Heart right ventricle (tissue), 16 donors: Measurements from ENCODE around the gene NAPB. TPM values are rescaled to one million over a fixed set of nuclear protein-coding genes. Genes with fewer than 3 reads are reported as not detected.

Experiments
- ATAC-seq, 8 donors: fragments of 200-7000 bp; cut with Tn5 transposase; one replicate each; pipeline ENCODE4 v1.9.1; 2020; ENCODE audit warnings: mild to moderate bottlenecking in 8 of 8, moderate library complexity in 8 of 8, moderate number of reproducible peaks in 1 of 8
- DNase-seq, 2 donors: peaks; one replicate each; pipeline ENCODE4 v3.0.0-alpha.2; 2020
- H3K27ac ChIP-seq, 10 donors: fragments of 200-600 bp; sonication (generic) in 2 of 10; one replicate each; pipeline versions ENCODE4 v1.5.0 to v1.8.0; 2020 to 2022; ENCODE audit warnings: mild to moderate bottlenecking in 3 of 10
- H3K27me3 ChIP-seq, 7 donors: fragments of 200-600 bp; one replicate each; pipeline ENCODE4 v1.8.0; 2021 to 2022; ENCODE audit warnings: mild to moderate bottlenecking in 2 of 7
- H3K36me3 ChIP-seq, 9 donors: fragments of 200-600 bp; sonication (generic) in 1 of 9; one replicate each; pipeline versions ENCODE4 v1.5.0 to v1.8.0; 2020 to 2022; ENCODE audit warnings: mild to moderate bottlenecking in 2 of 9
- H3K4me1 ChIP-seq, 9 donors: fragments of 200-600 bp; sonication (generic) in 1 of 9; one replicate each; pipeline versions ENCODE4 v1.5.0 to v1.8.0; 2020 to 2022; ENCODE audit warnings: mild to moderate bottlenecking in 4 of 9
- H3K4me3 ChIP-seq, 10 donors: fragments of 200-600 bp; sonication (generic) in 2 of 10; one replicate each; pipeline versions ENCODE4 v1.5.0 to v1.8.0; 2020 to 2022; ENCODE audit warnings: mild to moderate bottlenecking in 7 of 10, moderate library complexity in 2 of 10
- H3K9me3 ChIP-seq, 11 donors: fragments of 200-600 bp in 10 of 11; sonication (generic) in 2 of 11; one replicate each; pipeline versions ENCODE4 v1.5.0 to v1.8.0; 2013 to 2022; ENCODE audit warnings: mild to moderate bottlenecking in 2 of 11, control low read depth in 1 of 11, moderate library complexity in 1 of 11
- WGBS, 2 donors: extraction: QIAGEN DNeasy Blood & Tissue Kit; methylation state at CpG; one replicate each; pipeline ENCODE4 v1.1.7; 2013; ENCODE audit warnings: inconsistent platforms in 1 of 2; 5-methylcytosine and 5-hydroxymethylcytosine counted together
- intact Hi-C, 10 donors: fragments of 100-400 bp; cut with DNase I; formaldehyde crosslinking; loops; one replicate each; pipeline versions ENCODE4 v1.11.1 to v1.14.2; 2022
- polyA plus RNA-seq, 2 donors: library from polyadenylated mRNA; stranded (reverse); fragments of 200-250 nt; gene quantifications; one replicate each; pipeline ENCODE4 v1.2.3, GENCODE V29; 2013
- total RNA-seq, 10 donors: library from RNA; stranded (reverse); fragmentation: NEBNext Ultra II Directional in 3 of 10; extraction: Animal tissue kit (Norgen Biotek cat#: 25700) in 3 of 10; gene quantifications; one replicate each; pipeline versions ENCODE4 v1.2.1 to v1.2.4, GENCODE V29; 2021 to 2023
- TF ChIP-seq, protein P1 (sequence below), 9 donors: fragments of 200-600 bp; sonication (generic) in 2 of 9; IDR thresholded peaks; one replicate each; pipeline versions ENCODE4 v1.5.0 to v1.8.0; 2021 to 2022; ENCODE audit warnings: antibody characterized with exemption in 9 of 9, mild to moderate bottlenecking in 5 of 9, moderate library complexity in 1 of 9
- donor health status: Arrhythmogenic right ventricular cardiomyopathy.
- donor health status: ischemic (EF 13 %, LVEDD 7.1; RV severe dilation, severe dysfunction).
- donor health status: healthy with polysubstance abuse.
- donor health status: DM: no; HTN: yes; CAD: no.
- donor health status: DM: no; HTN: no; CAD: no.
- donor health status: ischemic (EF 25% LVEDD 6.9; RV normal size, moderate dysfunction).
- donor health status: ischemic (EF 25% LVEDD 5.7; RV mildly dilated, moderate dysfunction).
- donor health status: healthy.
- donor health status: DM: yes; HTN: yes; CAD: no.
- donor health status: Ischemic cardiomyopathy.
- donor health status: ischemic (EF 35%, LVEDD 5.7; RV mildly dilated, moderate dysfunction).
- donor health status: nonischemic (EF 11% LVEDD 7.7; RV severe dilation, severe dysfunction).
- donor health status: DM: yes; HTN: yes; CAD: no.
- donor health status: PGD.
- donor health status: ischemic (EF 29% LVEDD 5.4; RV normal size, mild dysfunction).
- donor health status: nonischemic (EF 23%, LVEDD 6.1; RV moderate dilation, normal function).

NAPB gene
- total and polyA plus RNA-seq, 12 donors = 2.1 to 7.2 (median 5.9) TPM

DNA sequence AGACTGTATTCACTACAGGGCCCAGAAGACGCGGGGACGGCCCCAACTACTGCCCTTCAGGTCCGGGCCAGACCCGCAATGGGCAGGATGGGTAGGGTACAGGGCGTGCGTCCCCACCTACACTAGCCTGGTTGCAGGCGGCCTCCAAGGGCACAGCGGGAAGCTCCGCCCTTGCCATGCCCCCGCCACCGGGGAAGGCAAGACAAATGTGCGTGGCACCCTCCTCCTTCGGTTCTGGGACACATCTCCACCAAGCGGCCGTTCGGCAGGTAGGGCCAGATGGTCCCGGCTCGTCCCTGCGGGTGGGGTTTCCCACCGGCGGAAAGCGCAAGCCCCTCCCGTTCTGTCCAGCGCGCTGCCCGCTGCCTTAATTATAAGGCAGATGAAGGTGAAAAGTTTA is 65.1 kb downstream of the NAPB start:
- H3K27me3 ChIP-seq = no peaks in the 10 kb centered on the region
- TF ChIP-seq, protein P1, sequence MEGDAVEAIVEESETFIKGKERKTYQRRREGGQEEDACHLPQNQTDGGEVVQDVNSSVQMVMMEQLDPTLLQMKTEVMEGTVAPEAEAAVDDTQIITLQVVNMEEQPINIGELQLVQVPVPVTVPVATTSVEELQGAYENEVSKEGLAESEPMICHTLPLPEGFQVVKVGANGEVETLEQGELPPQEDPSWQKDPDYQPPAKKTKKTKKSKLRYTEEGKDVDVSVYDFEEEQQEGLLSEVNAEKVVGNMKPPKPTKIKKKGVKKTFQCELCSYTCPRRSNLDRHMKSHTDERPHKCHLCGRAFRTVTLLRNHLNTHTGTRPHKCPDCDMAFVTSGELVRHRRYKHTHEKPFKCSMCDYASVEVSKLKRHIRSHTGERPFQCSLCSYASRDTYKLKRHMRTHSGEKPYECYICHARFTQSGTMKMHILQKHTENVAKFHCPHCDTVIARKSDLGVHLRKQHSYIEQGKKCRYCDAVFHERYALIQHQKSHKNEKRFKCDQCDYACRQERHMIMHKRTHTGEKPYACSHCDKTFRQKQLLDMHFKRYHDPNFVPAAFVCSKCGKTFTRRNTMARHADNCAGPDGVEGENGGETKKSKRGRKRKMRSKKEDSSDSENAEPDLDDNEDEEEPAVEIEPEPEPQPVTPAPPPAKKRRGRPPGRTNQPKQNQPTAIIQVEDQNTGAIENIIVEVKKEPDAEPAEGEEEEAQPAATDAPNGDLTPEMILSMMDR (IDR thresholded peaks at IDR 0.05) = no peak
- H3K4me1 ChIP-seq = peaks cover 8 to 60% (median 42%) of the 10 kb centered on the region in 9 donors
- DNase-seq (peak in 1 of 2 donors; percentile 36), ATAC-seq (peak in 1 of 8 donors; percentile 2)
- H3K36me3 ChIP-seq = peaks cover 0 to 27% (median 0%) of the 10 kb centered on the region in 9 donors
- WGBS, 2 donors = 64 to 66% methylated on average over 27 of the region's 27 CpGs
- intact Hi-C loops = loop anchor here in 4 of 10 donors (10.0 kb wide), 3 partner anchors 191 to 1699 kb away; partner anchors contain the start of genes CST3 (in 2 of the 4) and ACSS1 (in 1 of the 4)
- H3K9me3 ChIP-seq = no peaks in the 10 kb centered on the region
- H3K4me3 ChIP-seq = peak overlapping the region in 2 of 10 donors; percentile 2 to 76
- H3K27ac ChIP-seq = peak overlapping the region in 7 of 10 donors; percentile 34 to 100 (median 98)

DNA sequence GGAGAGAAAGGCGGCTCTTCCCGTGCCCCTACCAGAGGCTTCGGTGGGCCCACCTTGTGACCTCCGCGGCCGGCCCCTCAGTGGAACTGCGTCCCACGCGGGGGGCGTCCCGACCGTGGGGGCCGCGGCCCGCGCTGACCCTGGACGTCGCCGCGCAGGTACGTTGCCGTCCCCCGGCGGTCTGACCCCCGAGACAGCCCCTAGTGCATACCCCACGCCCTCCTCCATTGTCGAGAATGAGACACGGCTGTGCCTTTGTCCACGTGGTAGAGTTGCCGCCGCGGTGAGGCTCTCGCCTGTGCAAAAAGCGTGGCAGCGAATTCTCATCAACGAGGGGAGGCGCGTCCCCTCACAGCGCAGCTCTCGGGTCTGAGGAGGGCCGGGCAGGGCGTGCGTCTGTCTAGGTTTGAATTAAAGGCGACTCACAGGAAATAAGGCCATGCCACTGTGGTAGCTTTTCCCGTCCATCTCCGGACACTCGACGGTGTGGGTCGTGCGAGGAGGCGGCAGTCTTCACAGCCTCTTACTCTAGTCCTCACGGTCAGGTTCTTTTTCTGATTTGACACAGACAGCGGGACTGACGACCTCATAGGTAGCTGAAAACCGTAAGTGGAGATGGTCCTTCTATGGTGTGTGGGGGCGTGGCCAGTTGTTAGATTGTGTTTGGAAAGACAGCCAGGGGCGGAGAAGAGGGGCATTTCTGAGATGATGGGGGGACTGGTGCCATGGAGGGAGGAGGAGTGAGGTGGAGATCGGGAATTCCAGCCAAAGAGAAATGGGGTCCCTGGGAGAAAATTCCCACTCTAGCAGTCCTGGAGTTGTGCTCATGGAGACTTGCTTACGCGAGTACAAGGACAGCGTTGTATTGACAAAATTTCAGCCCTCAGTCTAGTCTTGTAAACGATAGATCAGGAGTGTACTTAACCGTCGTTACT is 70.1 kb downstream of the NAPB start:
- H3K4me1 ChIP-seq = peaks cover 3 to 30% (median 24%) of the 10 kb centered on the region in 9 donors
- H3K9me3 ChIP-seq = no peaks in the 10 kb centered on the region
- H3K4me3 ChIP-seq = peak overlapping the region; percentile 78 to 97 (median 86)
- peak overlapping the region; percentile 88 to 100 (median 98) for H3K27ac ChIP-seq
- 3% methylated on average over 64 of the region's 64 CpGs for whole genome bisulfite sequencing, 2 donors
- intact Hi-C loops = loop anchor here in 4 of 10 donors (5.0 to 10.0 kb wide), 5 partner anchors 186 to 1704 kb away; partner anchors contain the start of genes CST3 (in 2 of the 4), ACSS1 (in 1 of the 4), CST9 (in 1 of the 4) and THBD (in 1 of the 4)
- no peaks in the 10 kb centered on the region for H3K27me3 ChIP-seq
- TF ChIP-seq, protein P1 (IDR thresholded peaks at IDR 0.05) = no peak
- peak in 1 of 2 donors; percentile 43 for DNase-seq
- peaks cover 0 to 25% (median 0%) of the 10 kb centered on the region in 9 donors for H3K36me3 ChIP-seq
- peak; percentile 7 to 64 (median 11) for ATAC-seq

DNA sequence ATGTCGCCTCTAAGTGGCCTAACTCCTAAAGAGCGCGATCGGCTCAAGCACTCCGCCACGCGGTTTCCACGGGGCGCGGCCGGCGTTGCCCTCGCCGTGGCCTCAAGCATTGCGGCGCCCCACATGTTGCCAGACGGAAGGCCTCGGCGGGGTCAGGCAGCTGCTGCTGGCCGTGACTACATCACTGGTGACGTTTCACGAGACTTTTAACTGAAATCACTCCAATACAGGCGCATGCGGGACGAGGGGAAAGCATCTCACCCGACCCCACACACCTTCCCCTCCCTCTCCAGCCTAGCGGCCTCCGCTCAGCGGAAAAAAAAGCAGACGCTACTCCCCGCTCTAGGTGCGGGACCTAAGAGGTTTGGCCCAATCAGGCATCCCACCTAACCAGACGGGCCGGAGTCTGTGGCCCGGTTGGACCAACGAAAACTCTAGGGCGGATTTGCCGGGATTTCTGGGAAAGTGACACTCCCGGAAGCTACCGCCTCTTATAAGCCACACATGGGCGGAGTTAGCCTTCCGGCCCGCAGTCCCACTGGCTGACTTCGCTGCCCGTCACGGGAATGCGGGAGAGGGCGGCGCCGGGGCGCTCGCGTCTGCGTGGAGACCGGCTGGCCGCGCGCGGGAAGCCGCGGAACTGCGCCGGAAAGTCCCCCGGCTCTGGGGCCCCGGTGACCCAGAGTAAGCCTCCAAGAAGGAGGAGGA is 70.9 kb downstream of the NAPB start, which contains the start of gene NXT1:
Gene NXT1 (plus strand): TSS at position 596 of the 708 bp plus-strand sequence. CDS start 3,251 bp downstream, outside the sequence.
- peak; percentile 97 to 98 for DNase-seq
- Histone ChIP-seq H3K4me3 (peak within 1 kb of the TSS; percentile 78 to 97 (median 86)), H3K4me1 (peaks cover 3 to 29% (median 24%) of the 10 kb centered on the region in 9 donors), H3K27ac (peak within 1 kb of the TSS; percentile 88 to 100 (median 98)), H3K36me3 (peaks cover 0 to 17% (median 0%) of the 10 kb centered on the region in 9 donors), H3K9me3 (no peaks in the 10 kb centered on the region), H3K27me3 (no peaks in the 10 kb centered on the region)
- TF ChIP-seq, protein P1 (IDR thresholded peaks at IDR 0.05) = no peak
- intact Hi-C loops = loop anchor here in 4 of 10 donors (5.0 to 10.0 kb wide), 5 partner anchors 186 to 1704 kb away; partner anchors contain the start of genes CST3 (in 2 of the 4), ACSS1 (in 1 of the 4), CST9 (in 1 of the 4) and THBD (in 1 of the 4)
- ATAC-seq = peak; percentile 93 to 97 (median 96)
- 0% methylated on average over 65 of the region's 65 CpGs for WGBS, 2 donors
